Stimulated activated CD4-positive, alpha-beta T cell treated with anti-CD3 and anti-CD28 coated beads, Interleukin-4, amount 100 ng/mL, for 24 hours (primary cell): Measurements from ENCODE around the gene ADCK2.
"Not testable (repeated sequence)": the region's sequence is repeated elsewhere in the genome, so short reads cannot be mapped to it uniquely, and the experiment has no call there.

Source experiments
- DNase-seq: peaks from one replicate; pipeline ENCODE4 v3.0.0-alpha.2; 2020

The ADCK2 gene

DNA sequence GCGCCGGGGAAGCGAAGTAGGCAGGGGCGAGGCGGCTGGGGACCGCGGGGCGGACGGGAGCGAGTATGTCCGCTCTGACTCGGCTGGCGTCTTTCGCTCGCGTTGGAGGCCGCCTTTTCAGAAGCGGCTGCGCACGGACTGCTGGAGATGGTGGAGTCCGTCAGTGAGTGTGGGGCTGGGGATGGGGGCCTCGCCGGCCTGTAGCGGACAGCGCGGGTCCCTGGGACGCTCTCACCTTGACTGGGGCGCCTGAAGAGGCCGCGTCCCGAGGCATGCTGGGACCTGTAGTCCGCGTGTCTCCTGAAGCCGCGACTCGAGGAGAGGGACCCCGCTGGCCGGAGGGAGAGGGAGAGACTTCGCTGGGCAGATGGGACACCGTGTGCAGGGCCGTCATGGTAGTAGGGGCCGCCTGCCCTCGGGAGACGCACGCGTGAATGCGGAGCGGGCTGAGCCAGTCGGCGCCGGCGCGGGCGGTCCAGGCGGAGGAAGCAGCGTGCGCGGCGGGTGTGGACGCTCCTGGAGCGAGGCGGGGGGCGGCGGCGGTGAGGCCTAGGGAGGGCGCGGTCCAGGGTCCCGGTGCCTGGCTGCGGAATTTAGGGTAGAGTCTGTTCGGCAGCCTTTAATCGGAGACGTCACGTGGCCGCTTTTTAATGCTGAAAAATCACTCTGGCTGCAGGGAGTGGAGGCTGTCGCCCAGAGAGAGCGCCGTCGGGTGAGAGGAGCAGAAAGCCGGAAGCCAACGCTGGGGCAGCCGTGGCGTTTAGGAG lies 24.1 kb downstream of the ADCK2 start, which contains the start of gene NDUFB2:
TSS of gene NDUFB2 (plus strand) at position 29 of the 767 bp plus-strand sequence. CDS start at position 66, 37 bp downstream.
- DNase-seq, result peak; percentile 70

DNA sequence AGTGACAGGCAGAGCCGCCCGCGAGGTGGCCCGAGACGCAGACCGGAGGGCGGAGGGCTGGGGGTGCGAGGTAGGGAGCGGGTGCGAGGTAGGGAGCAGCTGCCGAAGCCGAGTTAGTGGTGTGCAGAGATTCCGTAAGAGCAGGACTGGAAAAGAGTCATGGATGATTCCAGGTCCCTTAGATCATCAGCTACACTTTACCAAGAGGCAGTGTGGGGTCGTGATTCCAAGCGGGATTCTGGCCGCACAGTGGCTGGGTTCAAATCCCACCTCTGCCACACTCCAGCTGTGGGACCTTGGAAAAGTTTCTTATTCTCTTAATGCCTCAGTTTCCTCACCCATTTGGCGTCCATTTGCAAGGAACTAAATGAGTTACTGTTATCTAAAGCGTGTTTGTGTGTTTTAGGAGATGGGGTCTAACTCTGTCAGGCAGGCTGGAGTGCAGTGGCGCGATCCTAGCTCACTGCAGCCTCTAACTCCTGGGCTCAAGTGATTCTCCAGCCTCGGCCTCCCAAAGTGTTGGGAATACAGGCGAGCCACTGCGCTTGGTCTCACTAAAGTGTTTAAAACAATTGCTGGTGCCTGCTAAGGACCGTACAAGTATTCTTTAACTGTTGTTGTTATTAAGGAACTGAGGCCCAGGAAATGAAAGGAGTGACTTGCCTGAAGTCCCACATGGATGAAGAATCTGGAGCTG lies 24.9 kb downstream of the ADCK2 start:
- DNase-seq, result no peak

DNA sequence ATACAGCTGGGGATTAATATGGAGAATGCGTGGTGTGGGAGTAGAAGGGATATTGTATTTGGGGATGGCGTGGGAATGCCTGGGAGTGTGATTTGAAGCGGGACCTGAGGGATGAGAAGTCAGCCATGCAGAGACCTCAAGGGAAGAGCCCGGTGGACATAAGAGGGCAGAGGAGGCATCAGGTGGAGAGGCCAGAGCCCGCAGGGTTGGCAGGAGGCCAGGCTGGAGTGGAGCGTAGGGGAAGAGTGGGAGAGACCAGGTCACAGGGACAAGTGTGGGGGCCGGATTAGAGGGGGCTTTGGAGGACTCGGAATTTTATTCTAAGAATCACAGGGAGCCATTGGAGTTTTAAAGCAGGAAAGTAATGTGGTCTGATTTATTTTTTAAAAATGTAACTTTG lies 25.7 kb downstream of the ADCK2 start:
- DNase-seq, result no peak

DNA sequence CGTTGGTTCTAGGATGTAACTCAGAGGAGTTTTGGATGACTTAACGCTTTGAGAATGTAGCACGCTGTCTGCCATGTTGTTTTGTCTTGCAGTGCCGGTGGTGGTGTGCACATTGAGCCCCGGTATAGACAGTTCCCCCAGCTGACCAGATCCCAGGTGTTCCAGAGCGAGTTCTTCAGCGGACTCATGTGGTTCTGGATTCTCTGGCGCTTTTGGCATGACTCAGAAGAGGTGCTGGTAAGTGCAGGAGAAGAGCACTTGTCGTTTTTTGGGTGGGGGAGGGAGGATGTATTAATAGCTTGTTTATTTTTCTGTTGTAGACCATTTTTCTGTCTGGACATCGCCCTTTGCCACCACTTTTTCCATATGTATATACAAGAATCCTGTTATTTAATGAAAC lies 30.0 kb downstream of the ADCK2 start:
- no peak for DNase-seq

DNA sequence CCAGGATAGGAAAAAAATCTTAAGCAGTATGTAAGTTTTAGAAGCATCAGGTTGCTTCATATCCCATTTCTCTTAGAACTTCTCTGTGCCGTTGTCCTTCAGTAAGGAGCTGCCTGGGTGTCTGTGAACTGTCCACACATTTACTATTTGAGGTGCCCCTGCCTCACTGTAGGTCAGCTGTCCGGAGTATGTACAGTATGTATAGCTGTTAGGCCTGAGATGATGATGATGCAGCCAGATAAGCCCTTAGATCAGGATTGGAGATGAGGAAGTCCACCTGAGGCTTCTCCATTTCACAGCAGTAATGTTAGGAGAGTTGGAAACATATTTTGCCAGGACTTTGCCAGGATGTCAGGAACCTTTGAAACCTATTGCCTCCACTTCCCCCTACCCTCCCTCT lies 31.5 kb downstream of the ADCK2 start:
- DNase-seq, result no peak

DNA sequence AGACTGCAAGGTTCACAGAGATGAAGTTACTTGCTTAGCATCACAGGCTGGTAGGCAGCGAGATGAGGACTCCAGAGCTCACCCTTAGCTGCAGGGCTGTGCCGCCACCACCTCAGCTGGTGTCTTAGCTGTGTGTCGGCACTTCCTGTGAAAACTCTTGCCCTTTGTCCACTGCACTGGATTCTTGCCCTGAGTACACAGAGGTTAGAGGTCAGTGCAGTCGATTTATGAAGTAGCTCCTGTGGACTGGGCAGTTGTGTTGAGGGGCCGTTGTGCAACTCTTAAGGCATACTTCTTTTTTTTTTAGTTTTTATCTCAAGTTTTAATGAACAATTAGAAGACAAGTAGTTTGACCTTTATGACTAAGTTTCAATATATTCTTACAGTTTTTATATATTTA lies 34.4 kb downstream of the ADCK2 start:
- no peak for DNase-seq

DNA sequence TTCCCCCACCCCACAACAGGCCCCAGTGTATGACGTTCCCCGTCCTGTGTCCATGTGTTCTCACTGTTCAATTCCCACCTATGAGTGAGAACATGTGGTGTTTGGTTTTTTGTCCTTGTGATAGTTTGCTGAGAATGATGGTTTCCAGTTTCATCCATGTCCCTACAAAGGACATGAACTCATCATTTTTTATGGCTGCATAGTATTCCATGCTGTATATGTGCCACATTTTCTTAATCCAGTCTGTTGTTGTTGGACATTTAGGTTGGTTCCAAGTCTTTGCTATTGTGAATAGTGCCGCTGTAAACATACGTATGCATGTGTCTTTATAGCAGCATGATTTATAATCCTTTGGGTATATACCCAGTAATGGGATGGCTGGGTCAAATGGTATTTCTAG lies 36.0 kb downstream of the ADCK2 start:
- not testable (repeated sequence) for DNase-seq

DNA sequence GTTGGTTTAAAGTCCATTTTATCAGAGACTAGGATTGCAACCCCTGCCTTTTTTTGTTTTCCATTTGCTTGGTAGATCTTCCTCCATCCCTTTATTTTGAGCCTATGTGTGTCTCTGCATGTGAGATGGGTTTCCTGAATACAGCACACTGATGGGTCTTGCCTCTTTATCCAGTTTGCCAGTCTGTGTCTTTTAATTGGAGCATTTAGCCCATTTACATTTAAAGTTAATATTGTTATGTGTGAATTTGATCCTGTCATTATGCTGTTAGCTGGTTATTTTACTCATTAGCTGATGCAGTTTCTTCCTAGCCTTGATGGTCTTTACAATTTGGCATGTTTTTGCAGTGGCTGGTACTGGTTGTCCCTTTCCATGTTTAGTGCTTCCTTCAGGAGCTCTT lies 39.6 kb downstream of the ADCK2 start:
- not testable (repeated sequence) for DNase-seq

DNA sequence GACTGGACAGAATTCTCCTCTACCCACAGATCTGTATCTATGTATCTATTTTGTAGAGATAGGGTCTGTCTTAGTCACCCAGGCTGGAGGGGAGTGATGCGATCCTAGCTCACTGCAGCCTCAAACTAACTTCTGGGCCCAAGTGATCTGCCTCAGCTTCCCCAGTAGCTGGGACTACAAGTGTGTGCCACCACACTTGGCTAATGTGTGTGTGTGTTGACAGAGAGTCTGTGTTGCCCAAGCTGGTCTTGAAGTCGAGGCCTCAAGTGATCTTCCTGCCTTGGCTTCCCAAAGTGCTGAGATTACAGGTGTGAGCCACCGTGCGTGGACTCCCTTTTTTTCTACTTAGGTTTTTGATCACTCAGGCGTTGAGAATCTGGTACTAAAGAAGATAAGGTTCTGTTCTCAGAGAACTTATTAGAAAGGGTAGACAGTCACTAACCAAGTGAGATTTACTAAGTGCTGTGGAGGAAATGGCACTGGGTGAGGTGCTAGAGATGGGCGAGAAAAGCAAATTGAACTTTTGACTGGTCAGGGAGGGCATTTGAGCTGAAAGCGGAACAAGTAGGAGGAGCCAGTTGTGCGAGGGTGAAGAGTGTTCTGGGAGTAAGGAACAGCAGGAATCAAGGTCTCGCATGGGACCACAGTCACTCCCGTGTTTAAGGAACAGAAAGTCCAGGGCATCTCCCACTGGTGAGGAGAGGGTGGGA lies 41.7 kb downstream of the ADCK2 start:
- no peak for DNase-seq

DNA sequence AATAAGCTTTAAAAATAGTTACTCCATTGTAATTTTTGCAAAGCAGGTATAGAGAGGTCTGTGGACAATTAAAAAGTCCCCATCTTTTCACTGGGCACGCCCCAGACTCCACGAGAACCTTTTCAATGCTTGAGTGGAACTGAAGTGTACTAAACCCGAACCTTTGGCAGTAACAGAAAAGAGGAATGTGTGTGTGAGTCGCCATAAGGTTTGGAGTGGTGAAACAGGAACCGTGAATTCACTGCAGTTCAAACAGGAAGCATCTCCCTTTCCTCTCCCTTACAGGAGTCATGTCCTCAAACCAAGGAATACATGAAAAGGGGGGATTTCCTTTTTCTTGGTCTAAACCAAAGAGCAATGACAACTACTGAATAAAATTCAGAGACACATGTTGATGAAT lies 47.0 kb downstream of the ADCK2 start:
- DNase-seq, result no peak

DNA sequence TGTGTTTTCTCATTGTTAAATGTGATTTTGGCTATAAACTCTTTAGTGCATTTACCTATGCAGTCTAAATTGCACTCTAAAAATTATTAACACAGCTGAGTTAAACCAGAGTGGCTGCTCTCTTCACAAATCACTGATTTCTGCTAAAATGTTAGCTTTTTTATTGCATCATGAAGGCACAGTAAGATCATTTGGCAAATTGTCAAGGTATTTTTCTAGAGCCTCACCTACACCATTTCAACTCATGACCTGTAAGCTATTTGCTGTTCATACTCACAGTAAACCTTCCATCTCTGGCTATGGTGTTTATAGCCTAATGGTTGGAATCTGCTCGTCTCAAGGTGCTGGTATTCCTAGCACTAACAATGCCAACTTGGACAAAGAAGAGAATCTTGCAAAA lies 49.5 kb downstream of the ADCK2 start:
- DNase-seq, result no peak

DNA sequence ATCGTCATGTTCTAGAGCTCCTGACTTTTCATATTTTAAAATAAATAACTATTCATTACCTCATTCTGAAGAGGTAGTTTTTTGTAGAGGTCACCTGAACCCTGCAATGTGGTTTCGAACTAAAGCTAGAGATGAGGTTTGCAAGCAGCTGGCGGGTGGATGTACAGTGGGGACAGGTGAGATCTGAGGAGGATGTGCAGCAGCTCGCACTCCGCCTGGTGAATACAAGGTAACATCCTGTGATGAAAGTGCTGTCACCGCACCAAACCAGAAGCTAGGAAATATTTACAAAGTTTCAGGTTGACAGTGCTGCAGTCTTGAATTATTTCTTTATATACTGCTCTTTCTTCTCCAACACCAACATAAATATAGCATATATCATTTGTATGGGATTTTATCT lies 50.3 kb downstream of the ADCK2 start:
- no peak for DNase-seq

DNA sequence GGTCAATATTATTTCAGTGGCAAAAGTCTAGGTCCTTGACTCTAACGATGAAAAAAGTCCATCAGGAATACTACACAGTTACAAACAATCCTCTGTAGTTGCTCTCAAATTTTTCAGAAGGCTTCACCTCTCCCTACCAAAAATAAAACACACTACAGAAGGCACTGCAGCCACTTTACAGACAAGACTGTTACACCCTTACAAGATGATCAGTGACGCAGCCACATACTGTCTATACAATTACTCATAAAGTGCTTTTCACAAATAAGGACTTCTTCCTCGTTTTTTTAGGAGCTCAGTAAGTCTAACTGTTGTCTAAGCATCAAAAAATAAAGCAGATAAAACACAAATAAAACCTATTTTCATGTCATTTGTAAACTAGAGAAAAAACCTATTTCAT lies 50.8 kb downstream of the ADCK2 start:
- no peak for DNase-seq

DNA sequence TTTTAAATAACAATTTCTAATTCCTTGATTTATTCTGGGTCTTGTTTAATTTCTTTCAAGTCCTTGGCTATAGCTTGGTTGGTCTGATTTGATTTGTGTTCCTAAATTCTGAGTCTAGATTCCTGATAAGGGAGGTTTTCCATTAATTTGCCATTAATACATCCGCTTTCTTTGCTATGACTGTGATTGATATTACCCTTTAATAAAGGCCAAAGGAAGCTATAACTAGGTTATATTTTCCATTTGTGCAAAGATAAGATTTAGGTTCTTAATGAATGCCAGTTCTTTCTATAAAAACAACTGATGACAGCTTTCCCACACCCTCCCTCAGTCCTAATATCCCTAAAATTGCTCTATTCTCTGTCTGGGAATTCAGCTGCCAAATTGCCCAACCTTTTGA lies 52.0 kb downstream of the ADCK2 start:
- DNase-seq, result no peak

DNA sequence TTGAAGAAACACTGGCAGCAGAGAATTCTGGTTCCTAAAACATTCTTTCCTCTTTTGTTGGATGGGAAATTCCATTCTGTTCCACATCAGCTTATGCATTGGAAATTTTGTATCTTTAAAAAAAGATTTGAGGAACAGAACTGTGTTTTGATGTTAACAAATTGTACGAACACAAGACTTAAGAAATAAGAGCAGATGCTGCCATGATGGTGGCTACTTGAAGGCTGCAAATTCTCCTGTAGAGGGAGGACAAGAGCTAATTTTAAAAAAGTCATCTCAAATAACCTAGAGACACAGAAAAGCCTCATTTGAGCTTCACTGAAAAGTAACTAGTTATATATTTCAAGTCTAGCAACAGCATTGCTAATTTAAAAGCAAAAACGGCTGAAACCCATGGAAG lies 53.5 kb downstream of the ADCK2 start:
- DNase-seq, result no peak

DNA sequence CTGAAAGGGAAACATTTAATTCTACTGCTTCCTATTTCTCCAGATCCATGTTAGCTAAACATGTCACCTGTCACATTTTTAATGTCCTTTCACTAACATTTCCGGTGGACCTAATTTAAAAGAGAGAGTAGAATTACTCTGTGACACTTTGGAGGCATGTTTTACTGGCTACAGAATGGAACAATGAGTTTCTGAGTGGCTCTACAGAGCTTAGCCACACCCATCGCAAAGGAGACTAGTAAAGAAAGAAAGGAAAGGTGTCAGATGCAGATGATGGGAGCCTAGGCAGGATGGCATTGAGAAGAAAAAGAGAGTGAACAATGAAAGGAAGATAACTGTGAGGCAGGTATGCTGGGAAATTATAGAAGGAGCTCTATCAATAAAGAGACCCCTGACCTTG lies 59.7 kb downstream of the ADCK2 start:
- no peak for DNase-seq

DNA sequence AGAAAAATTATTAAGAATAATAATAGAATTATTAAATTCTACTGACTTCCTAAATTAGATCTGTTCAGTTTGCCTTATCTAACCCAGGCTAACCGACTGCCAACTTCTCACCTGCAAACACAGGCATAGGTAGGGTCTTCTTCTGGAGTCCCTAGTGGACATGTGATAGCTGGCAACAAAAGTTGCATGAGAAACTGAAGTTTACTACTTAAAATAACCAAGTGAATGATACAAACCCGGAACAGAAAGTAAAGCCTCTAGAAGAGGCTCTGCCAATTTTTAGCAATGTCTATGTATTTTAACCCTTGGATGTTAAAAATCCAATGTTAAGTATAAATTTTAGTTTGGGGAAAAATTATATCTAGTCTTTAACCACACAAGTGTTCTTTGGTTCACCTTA lies 61.4 kb downstream of the ADCK2 start:
- no peak for DNase-seq

DNA sequence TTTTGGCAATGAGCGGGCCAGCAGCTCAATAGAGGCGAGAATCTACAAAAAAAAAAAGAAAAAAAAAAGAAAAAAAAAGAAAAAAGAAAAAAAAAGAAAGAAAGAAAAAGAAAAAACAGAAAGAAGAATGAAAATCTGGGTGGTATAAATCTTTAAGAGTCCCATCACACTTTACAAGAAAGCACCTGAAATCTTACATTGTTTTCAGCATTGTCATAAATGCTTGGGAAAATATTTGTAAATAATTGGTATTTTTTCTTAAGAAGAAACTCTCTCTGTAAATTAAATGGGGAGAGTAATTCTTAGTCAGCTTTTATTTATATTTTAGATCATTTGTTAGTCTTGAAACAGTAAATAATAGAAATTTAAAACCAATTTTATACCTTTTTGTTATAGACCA lies 62.0 kb downstream of the ADCK2 start:
- no peak for DNase-seq

DNA sequence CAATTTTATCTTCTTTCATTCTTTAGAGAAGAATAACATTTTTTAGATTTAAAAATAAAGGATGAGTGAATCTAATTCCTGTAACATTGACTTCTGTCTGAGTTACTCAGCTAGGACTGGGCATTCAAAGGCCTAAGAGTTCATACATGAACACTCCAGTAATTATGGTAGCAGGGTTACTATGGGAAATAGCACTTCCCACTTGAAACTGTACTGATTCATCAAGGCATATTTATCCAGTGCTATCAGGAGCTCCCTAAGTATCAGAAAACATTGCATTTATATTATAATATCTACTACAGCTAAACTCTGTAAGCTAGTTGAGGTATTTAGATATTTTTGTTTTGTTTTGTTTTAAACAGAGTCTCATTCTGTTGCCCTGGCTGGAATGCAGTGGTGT lies 65.5 kb downstream of the ADCK2 start:
- no peak for DNase-seq

DNA sequence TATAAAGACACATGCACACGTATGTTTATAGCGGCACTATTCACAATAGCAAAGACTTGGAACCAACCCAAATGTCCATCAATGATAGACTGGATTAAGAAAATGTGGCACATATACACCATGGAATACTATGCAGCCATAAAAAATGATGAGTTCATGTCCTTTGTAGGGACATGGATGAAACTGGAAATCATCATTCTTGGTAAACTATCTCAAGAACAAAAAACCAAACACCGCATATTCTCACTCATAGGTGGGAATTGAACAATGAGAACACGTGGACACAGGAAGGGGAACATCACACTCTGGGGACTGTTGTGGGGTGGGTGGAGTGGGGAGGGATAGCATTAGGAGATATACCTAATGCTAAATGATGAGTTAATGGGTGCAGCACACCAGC lies 70.5 kb downstream of the ADCK2 start:
- not testable (repeated sequence) for DNase-seq

DNA sequence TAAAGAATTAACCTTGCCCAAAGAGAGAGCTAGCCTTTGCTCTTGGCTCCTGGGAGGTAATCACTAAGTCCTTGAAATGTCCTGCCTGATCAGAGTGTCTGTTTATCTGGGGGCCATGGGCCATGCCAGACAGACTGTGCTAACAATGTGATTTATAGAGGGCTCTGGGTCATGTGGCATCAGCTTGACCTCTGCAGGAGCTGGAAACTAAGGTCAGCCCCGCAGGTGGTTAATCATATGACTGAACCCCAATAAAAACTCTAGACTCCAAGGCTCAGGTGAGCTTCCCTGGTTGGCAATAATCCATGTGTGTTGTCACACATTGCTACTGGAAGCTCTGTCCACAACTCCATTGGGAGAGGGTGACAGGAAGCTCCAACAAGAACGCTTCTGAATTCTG lies 71.3 kb downstream of the ADCK2 start:
- DNase-seq, result no peak
